PFSK-1 (cell line): ENCODE data around the gene GNA14.

Experiments
- POLR2AphosphoS5 ChIP-seq: IDR thresholded peaks from 2 replicates; pipeline ENCODE4 v1.6.1; 2012; ENCODE audit warnings: low read depth, mild to moderate bottlenecking, control low read depth, low read length, moderate library complexity
- SIN3A ChIP-seq: IDR thresholded peaks from 2 replicates; pipeline ENCODE4 v1.6.1; 2012; ENCODE audit warnings: mild to moderate bottlenecking, low read length, moderate library complexity, borderline replicate concordance; ENCODE audit not compliant: insufficient read depth

GRCh38 chr9:77432053-77432452, 216.1 kb downstream of the GNA14 start:
- TF ChIP-seq POLR2AphosphoS5: no peak
- TF ChIP-seq SIN3A: no peak
